Gastroesophageal sphincter (tissue), 3 donors: ENCODE measurements around the gene PIAS4.
"Not testable (repeated sequence)": the region's sequence is repeated elsewhere in the genome, so short reads cannot be mapped to it uniquely, and the experiment has no call there.

Experiments used
- CTCF ChIP-seq, 4 experiments: fragments of 200-600 bp in 2 of 4; fragments of 450-650 bp in 2 of 4; sonication (generic) in 1 of 4; IDR thresholded peaks; one replicate each; pipeline ENCODE4 v1.5.1; 2017 to 2019; ENCODE audit warnings: antibody characterized with exemption in 4 of 4, mild to moderate bottlenecking in 2 of 4, moderate library complexity in 2 of 4
- EP300 ChIP-seq: sonication (generic); formaldehyde crosslinking; IDR thresholded peaks from one replicate; pipeline ENCODE4 v1.6.1; 2017; ENCODE audit warnings: antibody characterized with exemption, mild to moderate bottlenecking
- POLR2A ChIP-seq, 2 donors: fragments of 450-650 bp; IDR thresholded peaks; one replicate each; pipeline ENCODE4 v1.6.1; 2017; ENCODE audit warnings: antibody characterized with exemption in 2 of 2, mild to moderate bottlenecking in 2 of 2, moderate library complexity in 1 of 2
- POLR2AphosphoS5 ChIP-seq: sonication (generic); formaldehyde crosslinking; IDR thresholded peaks from one replicate; pipeline ENCODE4 v1.6.1; 2017; ENCODE audit warnings: antibody characterized with exemption

- TF ChIP-seq EP300; CTCF (IDR thresholded peaks at IDR 0.05); POLR2A (IDR thresholded peaks at IDR 0.05); POLR2AphosphoS5: not testable (repeated sequence)
Measured at GRCh38 chr19:3967983-3968382, 39.6 kb upstream of the PIAS4 start.
